PC-3 (cell line): Measurements from ENCODE around the gene GYPC. TPM values are rescaled to one million over a fixed set of nuclear protein-coding genes. Genes with fewer than 3 reads are reported as not detected.

ENCODE experiments used
- ATAC-seq: fragments of 200-7000 bp; cut with Tn5 transposase; 2 replicates; pipeline ENCODE4 v1.9.1; 2020; ENCODE audit warnings: mild to moderate bottlenecking, moderate library complexity
- BruUV-seq: library from RNA; stranded (reverse); fragments of 400-500 nt; replicated peaks from 2 replicates; lab custom pipeline; 2021; lab: Mats Ljungman, UMichigan
- CTCF ChIA-PET: fragments of 300-600 bp; sonication (Branson Sonifier 250); formaldehyde crosslinking; loops from one replicate; lab custom pipeline; 2022; ENCODE audit warnings: antibody characterized with exemption; lab: Charles Lee
- POLR2A ChIA-PET: fragments of 300-600 bp; sonication (Branson Sonifier 250); formaldehyde crosslinking; loops from one replicate; lab custom pipeline; 2022; ENCODE audit warnings: antibody characterized with exemption; ENCODE audit not compliant: unreplicated experiment; lab: Charles Lee
- DNase-seq: peaks from one replicate; pipeline ENCODE4 v3.0.0-alpha.2; 2015
- H2AFZ ChIP-seq: fragments of 300-600 bp; sonication (generic); 2 replicates; pipeline ENCODE4 v1.6.0; 2016; ENCODE audit warnings: antibody characterized with exemption, low read length
- H3F3A ChIP-seq: fragments of 300-600 bp; sonication (generic); one replicate; pipeline ENCODE4 v1.6.0; 2017; ENCODE audit warnings: antibody characterized with exemption, low read length, control low read depth, mild to moderate bottlenecking; ENCODE audit not compliant: unreplicated experiment
- H3K27ac ChIP-seq: fragments of 300-600 bp; sonication (generic); 2 replicates; pipeline ENCODE4 v1.5.1; 2016; ENCODE audit warnings: mild to moderate bottlenecking, low read length
- H3K27me3 ChIP-seq: fragments of 300-600 bp; sonication (generic); 2 replicates; pipeline ENCODE4 v1.6.1; 2016; ENCODE audit warnings: low read length, mixed read lengths
- H3K36me3 ChIP-seq: fragments of 300-600 bp; sonication (generic); 2 replicates; pipeline ENCODE4 v1.6.1; 2016; ENCODE audit warnings: low read depth, mixed run types, low read length, mixed read lengths
- H3K4me1 ChIP-seq: fragments of 300-600 bp; sonication (generic); 2 replicates; pipeline ENCODE4 v1.5.1; 2016; ENCODE audit warnings: low read length; ENCODE audit not compliant: insufficient read depth
- H3K4me2 ChIP-seq: fragments of 300-600 bp; sonication (generic); 2 replicates; pipeline ENCODE4 v1.6.0; 2016; ENCODE audit warnings: low read length
- H3K4me3 ChIP-seq: fragments of 300-600 bp; sonication (generic); 2 replicates; pipeline ENCODE4 v1.5.1; 2016; ENCODE audit warnings: mild to moderate bottlenecking, low read length, mixed read lengths
- H3K79me2 ChIP-seq: fragments of 300-600 bp; sonication (generic); 2 replicates; pipeline ENCODE4 v1.6.1; 2017; ENCODE audit warnings: low read length, mixed read lengths
- H3K9ac ChIP-seq: fragments of 300-600 bp; sonication (generic); 2 replicates; pipeline ENCODE4 v1.6.0; 2016; ENCODE audit warnings: mild to moderate bottlenecking, low read length
- H3K9me2 ChIP-seq: fragments of 300-600 bp; sonication (generic); replicated peaks from 2 replicates; pipeline ENCODE4 v1.6.1; 2016; ENCODE audit warnings: mixed run types, low read length, mixed read lengths
- H3K9me3 ChIP-seq: fragments of 300-600 bp; sonication (generic); 2 replicates; pipeline ENCODE4 v1.6.1; 2016; ENCODE audit warnings: low read length, mixed read lengths
- H4K20me1 ChIP-seq: fragments of 300-600 bp; sonication (generic); 2 replicates; pipeline ENCODE4 v1.6.1; 2016; ENCODE audit warnings: low read length, mixed read lengths
- CTCF ChIP-seq: fragments of 300-600 bp; sonication (generic); conservative IDR thresholded peaks from 2 replicates; pipeline ENCODE4 v1.5.1; 2017; ENCODE audit warnings: antibody characterized with exemption, low read depth, mild to moderate bottlenecking, low read length
- EZH2 ChIP-seq: fragments of 300-600 bp; sonication (generic); IDR thresholded peaks from one replicate; pipeline ENCODE4 v1.6.1; 2017; ENCODE audit warnings: antibody characterized with exemption, mild to moderate bottlenecking, low read length; ENCODE audit not compliant: unreplicated experiment
- EZH2phosphoT487 ChIP-seq: fragments of 300-600 bp; sonication (generic); IDR thresholded peaks from 2 replicates; pipeline ENCODE4 v1.6.1; 2018; ENCODE audit warnings: mild to moderate bottlenecking, antibody characterized with exemption, low read length, borderline replicate concordance
- intact Hi-C: fragments of 100-400 bp; cut with micrococcal nuclease; formaldehyde crosslinking; loops from 2 replicates; pipeline ENCODE4 v1.9.0; 2023
- total RNA-seq: library from RNA; depleted of rRNA; stranded (reverse); fragments of >200 nt; gene quantifications from 2 replicates; pipeline ENCODE4 v1.2.3, GENCODE V29; 2014

The GYPC gene
- total RNA-seq, 1 experiment from 2014 or later, result not detected

- no peaks in the 10 kb centered on the region for H3K36me3 ChIP-seq
- TF ChIP-seq CTCF, result no peak
- no peak for TF ChIP-seq EZH2phosphoT487
- TF ChIP-seq EZH2, result no peak
- no peaks in the 10 kb centered on the region for H3K9me2 ChIP-seq
- CTCF ChIA-PET, result no interaction called here
- no peak overlapping the region for H3K4me2 ChIP-seq
- H3F3A ChIP-seq, result no peaks in the 10 kb centered on the region
- no peaks in the 10 kb centered on the region for H3K27me3 ChIP-seq
- intact Hi-C loops, result no loop called here
- no peak overlapping the region for H2AFZ ChIP-seq
- no peak overlapping the region for H3K9ac ChIP-seq
- no peak for DNase-seq
- H3K27ac ChIP-seq, result no peak overlapping the region
- no peak for ATAC-seq
- H3K9me3 ChIP-seq, result no peaks in the 10 kb centered on the region
- H3K4me1 ChIP-seq, result no peaks in the 10 kb centered on the region
- no peaks in the 10 kb centered on the region for H4K20me1 ChIP-seq
- POLR2A ChIA-PET, result no interaction called here
- H3K4me3 ChIP-seq, result no peak overlapping the region
- no TSS peak for BruUV-seq
- H3K79me2 ChIP-seq, result no peaks in the 10 kb centered on the region
Observed at GRCh38 chr2:126616606-126617069, 39.3 kb upstream of the GYPC start.

GRCh38 chr2:126620302-126620701, 35.7 kb upstream of the GYPC start:
- no peaks in the 10 kb centered on the region for H3K36me3 ChIP-seq
- H3K9ac ChIP-seq, result no peak overlapping the region
- H3K27ac ChIP-seq, result no peak overlapping the region
- ChIA-PET CTCF (no interaction called here), POLR2A (no interaction called here)
- H3K9me3 ChIP-seq, result no peaks in the 10 kb centered on the region
- no peaks in the 10 kb centered on the region for H4K20me1 ChIP-seq
- no peaks in the 10 kb centered on the region for H3K27me3 ChIP-seq
- TF ChIP-seq EZH2phosphoT487, result no peak
- no peak for TF ChIP-seq EZH2
- TF ChIP-seq CTCF, result no peak
- H3K9me2 ChIP-seq, result no peaks in the 10 kb centered on the region
- no peak overlapping the region for H2AFZ ChIP-seq
- no peak for DNase-seq
- intact Hi-C loops, result no loop called here
- no peak overlapping the region for H3K4me2 ChIP-seq
- no TSS peak for BruUV-seq
- no peak overlapping the region for H3K4me3 ChIP-seq
- no peaks in the 10 kb centered on the region for H3K79me2 ChIP-seq
- no peaks in the 10 kb centered on the region for H3K4me1 ChIP-seq
- H3F3A ChIP-seq, result no peaks in the 10 kb centered on the region
- ATAC-seq, result no peak

GRCh38 chr2:126623000-126623399, 33.0 kb upstream of the GYPC start:
- ChIA-PET POLR2A (no interaction called here), CTCF (no interaction called here)
- no peak overlapping the region for H3K9ac ChIP-seq
- H3K27me3 ChIP-seq, result no peaks in the 10 kb centered on the region
- no peaks in the 10 kb centered on the region for H3F3A ChIP-seq
- H2AFZ ChIP-seq, result no peak overlapping the region
- no peak overlapping the region for H3K4me3 ChIP-seq
- H3K9me2 ChIP-seq, result no peaks in the 10 kb centered on the region
- intact Hi-C loops, result no loop called here
- no peaks in the 10 kb centered on the region for H3K9me3 ChIP-seq
- H3K79me2 ChIP-seq, result no peaks in the 10 kb centered on the region
- no peak overlapping the region for H3K27ac ChIP-seq
- no peaks in the 10 kb centered on the region for H3K4me1 ChIP-seq
- H3K4me2 ChIP-seq, result no peak overlapping the region
- ATAC-seq (no peak), DNase-seq (no peak)
- H4K20me1 ChIP-seq, result no peaks in the 10 kb centered on the region
- TF ChIP-seq EZH2phosphoT487 (no peak), CTCF (no peak), EZH2 (no peak)
- BruUV-seq, result no TSS peak
- H3K36me3 ChIP-seq, result no peaks in the 10 kb centered on the region
